SK-N-SH treated with all-trans-retinoic acid at 6 μM for 48 hours (cell line): ENCODE measurements around the gene TTPAL.

Experiments used
- BACH2 ChIP-seq: fragments of 250-450 bp; sonication (Bioruptor Pico); IDR thresholded peaks from 2 replicates; pipeline ENCODE4 v1.9.0; 2021; ENCODE audit warnings: mild to moderate bottlenecking, borderline replicate concordance
- CSDC2 ChIP-seq: fragments of 250-450 bp; sonication (Bioruptor Pico); IDR thresholded peaks from 2 replicates; pipeline ENCODE4 v1.5.0; 2020; ENCODE audit warnings: mild to moderate bottlenecking, moderate library complexity
- GLIS3 ChIP-seq: fragments of 250-450 bp; sonication (Bioruptor Pico); IDR thresholded peaks from 2 replicates; pipeline ENCODE4 v1.5.0; 2020; ENCODE audit warnings: mild to moderate bottlenecking, moderate library complexity
- OSR1 ChIP-seq: fragments of 250-450 bp; sonication (Bioruptor Pico); IDR thresholded peaks from 2 replicates; pipeline ENCODE4 v1.8.0; 2022; ENCODE audit warnings: moderate library complexity, mild to moderate bottlenecking, inconsistent platforms
- PPARA ChIP-seq: fragments of 250-450 bp; sonication (Bioruptor Pico); IDR thresholded peaks from 2 replicates; pipeline ENCODE4 v1.5.0; 2020; ENCODE audit warnings: mild to moderate bottlenecking, borderline replicate concordance
- ZFP3 ChIP-seq: fragments of 250-450 bp; sonication (Bioruptor Pico); IDR thresholded peaks from 2 replicates; pipeline ENCODE4 v1.5.0; 2020; ENCODE audit warnings: mild to moderate bottlenecking, moderate library complexity

DNA sequence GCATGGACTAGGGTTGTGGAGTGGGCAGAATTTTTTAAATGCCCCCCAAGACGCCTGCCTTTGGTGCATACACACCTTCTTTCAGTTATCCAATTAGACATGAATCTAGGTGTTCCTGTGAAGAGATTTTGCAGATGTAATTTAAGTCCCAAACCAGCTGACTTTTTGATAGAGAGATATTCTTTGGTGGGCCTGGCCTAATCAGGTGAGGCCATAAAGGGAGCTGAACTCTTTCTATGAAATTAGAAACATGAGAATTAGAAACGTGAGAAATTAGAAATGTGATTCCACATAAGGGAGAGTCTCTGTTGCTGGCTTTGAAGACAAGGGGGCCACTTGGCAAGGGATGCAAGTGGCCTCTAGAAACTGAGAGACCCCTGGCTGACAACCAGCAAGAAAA, 36.4 kb upstream of the TTPAL start:
- TF ChIP-seq BACH2 (CRISPR knock-in tag) (no peak), OSR1 (CRISPR knock-in tag) (no peak), PPARA (CRISPR knock-in tag) (no peak), GLIS3 (CRISPR knock-in tag) (no peak), CSDC2 (CRISPR knock-in tag) (no peak), ZFP3 (CRISPR knock-in tag) (no peak)
